Motor neuron (in vitro differentiated cells): ENCODE results near the gene FBXO22. TPM values are rescaled to one million over a fixed set of nuclear protein-coding genes. Genes with fewer than 3 reads are reported as not detected.
A peak's percentile ranks its signal among the peaks of the same experiment; 100 is the strongest.
"Not testable (repeated sequence)": the region's sequence is repeated elsewhere in the genome, so short reads cannot be mapped to it uniquely, and the experiment has no call there.

Experiments
- ATAC-seq, 8 experiments: fragments of 200-7000 bp; cut with Tn5 transposase; replicated peaks in 6 of 8; 2 replicates each; pipeline ENCODE4 v1.8.0; 2021; ENCODE audit warnings: mild to moderate bottlenecking in 8 of 8, moderate library complexity in 8 of 8
- H3K27ac ChIP-seq, 2 donors: fragments of 250-450 bp; sonication (Bioruptor Pico); 2 replicates each; pipeline ENCODE4 v1.9.0; 2021; ENCODE audit warnings: antibody characterized with exemption in 2 of 2, mild to moderate bottlenecking in 2 of 2, moderate library complexity in 1 of 2
- H3K4me1 ChIP-seq, 2 donors: fragments of 250-450 bp; sonication (Bioruptor Pico); replicated peaks in 1 of 2; 2 replicates each; pipeline ENCODE4 v1.6.1; 2021; ENCODE audit warnings: antibody characterized with exemption in 2 of 2, mild to moderate bottlenecking in 2 of 2, moderate library complexity in 1 of 2
- H3K4me3 ChIP-seq, 5 donors: fragments of 250-450 bp; sonication (Bioruptor Pico); 2 replicates each; pipeline ENCODE4 v1.9.0; 2021; ENCODE audit warnings: antibody characterized with exemption in 5 of 5, mild to moderate bottlenecking in 5 of 5, moderate library complexity in 4 of 5
- WGBS, 10 experiments: fragments of 450-650 bp; shearing (Covaris generic); methylation state at CpG; one replicate each; pipeline ENCODE4 v1.0.0; 2022; 5-methylcytosine and 5-hydroxymethylcytosine counted together
- in situ Hi-C, 9 experiments: fragments of 400-800 bp; cut with MboI; loops; one replicate each; pipeline ENCODE4 v1.15.0; 2021; ENCODE audit warnings: low sequenced_read_pairs in 9 of 9, low pct_unique_long_range_greater_than_20kb in 2 of 9; ENCODE audit not compliant: unreplicated experiment in 9 of 9
- total RNA-seq, 8 experiments: library from RNA; unstranded; fragments of 300-600 nt; gene quantifications; 2 replicates each; pipeline versions ENCODE4 v1.2.3 to v1.2.4, GENCODE V29; 2022

Gene FBXO22
- total RNA-seq, 8 experiments from 2014 or later, result 28.6 to 54.4 (median 33.8) TPM

DNA sequence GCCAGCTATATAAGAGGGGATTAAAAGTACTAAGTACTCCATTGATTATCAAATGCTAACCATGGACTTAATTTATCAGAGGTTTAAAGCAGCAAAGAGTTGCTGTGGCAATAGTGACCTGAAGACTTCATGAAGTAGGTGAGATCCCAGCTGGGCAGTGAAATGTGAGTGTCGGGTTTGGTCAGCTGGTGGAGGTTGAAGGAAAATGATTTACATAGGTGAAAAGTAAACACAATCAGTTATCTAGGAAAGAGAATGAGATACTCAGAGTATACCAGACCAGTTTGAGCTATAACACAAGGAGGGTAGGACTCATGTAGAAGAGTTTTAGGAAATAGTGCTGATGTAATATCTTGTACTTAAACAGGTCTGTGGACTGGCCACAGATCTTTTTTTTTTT is 16.5 kb upstream of the FBXO22 start:
- no peak for ATAC-seq
- H3K4me1 ChIP-seq, result no peaks in the 10 kb centered on the region
- H3K4me3 ChIP-seq, result no peak overlapping the region
- in situ Hi-C loops, result no loop called here
- H3K27ac ChIP-seq, result no peak overlapping the region
- WGBS, 10 experiments, result 100% methylated on average over 1 of the region's 1 CpG; no CpG with 5 or more reads in 6 of the 10 experiments

DNA sequence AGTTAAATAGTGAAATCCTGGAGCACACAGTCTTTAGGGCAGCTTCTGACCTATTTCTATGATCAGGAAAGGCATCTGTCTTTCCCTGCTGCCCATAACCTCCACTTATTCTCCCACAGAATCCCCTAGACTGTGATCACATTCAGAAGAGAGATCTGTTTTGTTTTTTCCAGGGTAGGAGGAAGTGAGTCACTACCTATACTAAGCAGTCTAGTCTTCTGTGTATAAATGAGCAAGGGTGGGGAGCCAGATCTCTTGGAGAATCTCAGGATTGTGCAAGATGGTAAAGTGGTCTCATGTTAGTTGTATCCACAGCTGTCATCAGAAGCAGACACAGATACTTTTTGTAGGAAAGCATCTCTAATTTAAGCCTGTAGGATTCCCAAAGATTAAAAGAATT is 11.8 kb upstream of the FBXO22 start:
- ATAC-seq, result peak in 3 of 8 experiments; percentile 56 to 94 (median 88)
- no peak overlapping the region for H3K27ac ChIP-seq
- H3K4me1 ChIP-seq, result no peaks in the 10 kb centered on the region
- no peak overlapping the region for H3K4me3 ChIP-seq
- in situ Hi-C loops, result no loop called here

DNA sequence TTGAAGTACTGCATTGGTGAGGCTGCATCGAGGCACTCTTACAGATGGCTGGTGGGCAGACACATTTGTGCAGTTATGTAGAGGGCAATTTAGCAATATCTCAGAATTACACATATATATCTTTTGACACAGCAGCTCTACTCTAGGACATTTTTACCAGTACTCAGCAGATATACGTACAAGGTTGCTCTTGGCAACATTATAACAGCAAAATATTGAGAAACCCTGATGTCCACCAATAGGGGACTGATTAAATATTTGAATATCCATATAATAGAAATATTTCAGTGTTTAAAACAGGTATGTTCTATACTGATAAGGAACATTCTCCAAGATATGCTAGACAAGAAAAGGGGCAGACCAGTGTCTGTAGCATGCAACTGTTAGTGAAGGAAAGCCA is 7.9 kb upstream of the FBXO22 start:
- ATAC-seq, result no peak
- H3K4me1 ChIP-seq, result no peaks in the 10 kb centered on the region
- in situ Hi-C loops, result no loop called here
- H3K4me3 ChIP-seq, result no peak overlapping the region
- H3K27ac ChIP-seq, result no peak overlapping the region
- WGBS, 10 experiments, result 63 to 100% (median 95%) methylated on average over 1 to 2 of the region's 2 CpGs; no CpG with 5 or more reads in 1 of the 10 experiments

DNA sequence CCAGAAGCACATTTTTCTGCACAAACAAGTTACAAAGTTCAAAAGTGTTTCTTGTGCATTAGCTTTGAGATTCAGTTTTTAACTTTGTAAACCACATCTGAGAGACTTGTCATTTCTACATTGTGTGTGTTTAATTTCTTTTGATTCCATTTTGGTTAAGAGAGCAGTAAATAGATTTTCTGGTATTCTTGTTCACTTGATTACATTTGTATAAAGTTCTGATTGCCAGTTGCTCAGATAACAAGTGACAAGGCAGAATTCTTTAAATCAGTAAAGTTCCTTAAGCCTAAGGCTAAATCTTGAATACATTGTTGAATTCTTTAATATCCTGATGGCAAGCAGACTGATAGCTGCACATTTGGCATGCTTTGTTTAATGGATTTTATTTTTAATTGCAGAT is 3.1 kb upstream of the FBXO22 start:
- peaks cover 8 to 12% of the 10 kb centered on the region in 2 donors for H3K4me1 ChIP-seq
- H3K4me3 ChIP-seq, result no peak overlapping the region
- no peak overlapping the region for H3K27ac ChIP-seq
- ATAC-seq, result no peak
- in situ Hi-C loops, result no loop called here

DNA sequence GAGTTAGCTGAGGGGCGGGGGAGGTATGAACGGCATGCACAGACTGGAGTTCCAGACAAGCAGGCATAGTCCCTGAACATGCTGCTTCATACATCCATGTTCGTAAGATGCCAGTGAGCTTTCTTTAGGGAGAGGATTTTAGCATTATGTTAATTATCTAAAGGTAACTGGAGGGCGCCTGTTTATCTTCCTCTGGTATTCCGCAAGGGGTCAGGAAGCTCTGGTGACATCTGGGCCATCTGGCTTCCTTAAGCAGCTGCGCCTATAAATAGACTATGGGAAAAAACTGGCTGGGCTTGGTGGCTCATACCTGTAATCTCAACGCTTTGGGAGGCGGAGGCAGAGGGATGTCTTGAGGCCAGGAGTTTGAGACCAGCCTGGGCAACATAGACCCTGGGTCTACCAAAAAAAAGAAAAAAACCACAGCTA is 1.5 kb upstream of the FBXO22 start:
- 26 to 76% (median 60%) methylated on average over 1 to 8 of the region's 8 CpGs; no CpG with 5 or more reads in 2 of the 10 experiments for WGBS, 10 experiments
- no peak overlapping the region for H3K27ac ChIP-seq
- in situ Hi-C loops, result no loop called here
- ATAC-seq, result peak in 1 of 8 experiments; percentile 2
- no peak overlapping the region for H3K4me3 ChIP-seq
- H3K4me1 ChIP-seq, result peaks cover 8 to 12% of the 10 kb centered on the region in 2 donors

DNA sequence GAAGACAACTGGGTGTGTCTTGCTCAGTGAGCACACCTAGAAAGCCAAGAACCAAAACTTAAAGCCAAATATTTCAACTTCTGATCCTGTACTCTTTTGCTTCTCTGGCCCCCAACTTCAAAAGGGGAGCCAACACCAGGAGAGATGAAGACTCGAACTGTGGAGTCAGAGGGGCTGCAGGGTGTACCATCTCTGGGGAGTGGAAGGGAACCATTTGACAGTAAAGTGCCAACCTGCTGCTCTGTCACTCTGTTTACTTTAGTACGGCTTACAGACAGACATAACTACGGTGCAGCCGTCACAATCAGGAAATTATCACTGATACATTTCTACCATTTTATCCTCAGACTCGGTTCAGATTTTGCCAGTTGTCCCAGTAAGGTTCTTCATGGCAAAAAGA is 1.6 kb downstream of the FBXO22 start:
- Histone ChIP-seq H3K27ac (no peak overlapping the region), H3K4me3 (peak overlapping the region in 1 of 5 donors; percentile 63), H3K4me1 (peaks cover 8 to 12% of the 10 kb centered on the region in 2 donors)
- 71 to 100% (median 84%) methylated on average over 1 to 5 of the region's 5 CpGs; no CpG with 5 or more reads in 3 of the 10 experiments for WGBS, 10 experiments
- in situ Hi-C loops, result no loop called here
- ATAC-seq, result no peak

DNA sequence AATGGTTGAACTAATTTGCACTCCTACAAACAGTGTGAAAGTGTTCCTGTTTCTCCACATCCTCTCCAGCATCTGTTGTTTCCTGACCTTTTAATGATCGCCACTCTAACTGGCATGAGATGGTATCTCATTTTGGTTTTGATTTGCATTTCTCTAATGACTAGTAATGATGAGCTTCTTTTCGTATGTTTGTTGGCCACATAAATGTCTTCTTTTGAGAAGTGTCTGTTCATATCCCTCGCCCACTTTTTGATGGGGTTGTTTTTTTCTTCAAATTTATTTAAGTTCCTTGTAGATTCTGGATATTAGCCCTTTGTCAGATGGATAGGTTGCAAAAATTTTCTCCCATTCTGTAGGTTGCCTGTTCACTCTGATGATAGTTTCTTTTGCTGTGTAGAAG is 6.7 kb downstream of the FBXO22 start:
- H3K27ac ChIP-seq, H3K4me3 ChIP-seq, H3K4me1 ChIP-seq, ATAC-seq, in situ Hi-C loops: not testable (repeated sequence)
- 93 to 100% (median 100%) methylated on average over 1 to 3 of the region's 3 CpGs; no CpG with 5 or more reads in 3 of the 10 experiments for WGBS, 10 experiments

DNA sequence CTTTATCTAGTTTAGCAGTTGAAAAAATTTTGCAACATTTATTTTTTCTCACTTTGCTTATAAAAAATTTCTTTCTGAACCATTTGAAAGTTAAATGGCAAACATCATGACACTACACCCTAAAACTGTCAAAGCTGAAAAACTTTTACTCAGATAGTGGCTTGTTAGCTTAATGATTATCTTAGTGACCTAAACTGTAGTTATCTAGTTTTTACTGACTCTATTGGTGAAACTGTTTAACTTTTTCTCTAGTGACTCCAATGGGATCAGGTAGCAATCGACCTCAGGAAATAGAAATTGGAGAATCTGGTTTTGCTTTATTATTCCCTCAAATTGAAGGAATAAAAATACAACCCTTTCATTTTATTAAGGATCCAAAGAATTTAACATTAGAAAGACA is 13.3 kb downstream of the FBXO22 start:
- in situ Hi-C loops, result no loop called here
- WGBS, 10 experiments, result 63 to 100% (median 83%) methylated on average over 1 of the region's 1 CpG; no CpG with 5 or more reads in 2 of the 10 experiments
- Histone ChIP-seq H3K4me1 (no peaks in the 10 kb centered on the region), H3K4me3 (no peak overlapping the region), H3K27ac (no peak overlapping the region)
- no peak for ATAC-seq

DNA sequence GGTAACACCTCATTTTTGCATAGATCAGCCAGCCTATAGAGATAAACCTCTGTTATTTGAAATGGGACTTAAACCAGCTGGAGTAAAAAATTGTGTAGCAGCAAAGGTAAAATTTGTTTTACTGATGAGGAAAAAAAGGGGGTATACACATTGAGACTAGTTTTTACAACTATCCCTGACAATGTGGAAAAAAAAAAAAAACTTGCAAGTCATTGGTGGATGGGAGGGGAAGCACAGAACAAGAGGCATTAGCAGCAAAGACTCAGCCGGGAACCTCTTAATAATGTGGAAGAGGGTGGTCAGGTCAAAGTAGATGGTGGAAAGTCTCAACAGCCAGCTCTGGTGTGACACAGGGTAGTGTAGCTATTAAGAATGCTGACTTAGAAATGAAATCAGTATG is 14.5 kb downstream of the FBXO22 start:
- in situ Hi-C loops, result no loop called here
- 89 to 100% (median 100%) methylated on average over 1 of the region's 1 CpG; no CpG with 5 or more reads in 2 of the 10 experiments for WGBS, 10 experiments
- no peak for ATAC-seq

DNA sequence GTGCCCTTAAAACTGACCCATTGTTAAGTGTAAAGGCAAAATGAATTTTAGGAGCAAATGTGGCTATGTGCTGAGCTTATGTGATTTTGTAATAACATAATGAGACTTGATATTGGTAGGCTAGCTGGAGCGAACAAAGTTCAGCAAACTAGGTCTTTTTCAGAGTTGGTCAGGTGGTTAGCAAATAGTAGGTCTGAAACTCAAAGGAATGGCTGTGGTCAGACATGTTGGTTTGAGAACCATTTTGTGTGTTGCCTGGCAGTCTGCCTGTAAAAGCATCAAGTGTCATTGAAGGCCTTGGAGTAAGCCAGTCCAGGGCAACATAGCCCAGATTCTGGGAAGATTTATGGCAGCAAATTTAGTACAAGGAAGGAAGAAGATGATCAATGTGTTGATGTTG is 16.4 kb downstream of the FBXO22 start:
- WGBS, 10 experiments, result 86 to 100% (median 100%) methylated on average over 1 of the region's 1 CpG; no CpG with 5 or more reads in 5 of the 10 experiments
- Histone ChIP-seq H3K4me3 (no peak overlapping the region), H3K27ac (no peak overlapping the region), H3K4me1 (no peaks in the 10 kb centered on the region)
- no peak for ATAC-seq
- in situ Hi-C loops, result no loop called here

More for the DNA sequence above, 14.5 kb downstream of the FBXO22 start:
- Histone ChIP-seq H3K4me1 (no peaks in the 10 kb centered on the region), H3K4me3 (no peak overlapping the region), H3K27ac (no peak overlapping the region)

DNA sequence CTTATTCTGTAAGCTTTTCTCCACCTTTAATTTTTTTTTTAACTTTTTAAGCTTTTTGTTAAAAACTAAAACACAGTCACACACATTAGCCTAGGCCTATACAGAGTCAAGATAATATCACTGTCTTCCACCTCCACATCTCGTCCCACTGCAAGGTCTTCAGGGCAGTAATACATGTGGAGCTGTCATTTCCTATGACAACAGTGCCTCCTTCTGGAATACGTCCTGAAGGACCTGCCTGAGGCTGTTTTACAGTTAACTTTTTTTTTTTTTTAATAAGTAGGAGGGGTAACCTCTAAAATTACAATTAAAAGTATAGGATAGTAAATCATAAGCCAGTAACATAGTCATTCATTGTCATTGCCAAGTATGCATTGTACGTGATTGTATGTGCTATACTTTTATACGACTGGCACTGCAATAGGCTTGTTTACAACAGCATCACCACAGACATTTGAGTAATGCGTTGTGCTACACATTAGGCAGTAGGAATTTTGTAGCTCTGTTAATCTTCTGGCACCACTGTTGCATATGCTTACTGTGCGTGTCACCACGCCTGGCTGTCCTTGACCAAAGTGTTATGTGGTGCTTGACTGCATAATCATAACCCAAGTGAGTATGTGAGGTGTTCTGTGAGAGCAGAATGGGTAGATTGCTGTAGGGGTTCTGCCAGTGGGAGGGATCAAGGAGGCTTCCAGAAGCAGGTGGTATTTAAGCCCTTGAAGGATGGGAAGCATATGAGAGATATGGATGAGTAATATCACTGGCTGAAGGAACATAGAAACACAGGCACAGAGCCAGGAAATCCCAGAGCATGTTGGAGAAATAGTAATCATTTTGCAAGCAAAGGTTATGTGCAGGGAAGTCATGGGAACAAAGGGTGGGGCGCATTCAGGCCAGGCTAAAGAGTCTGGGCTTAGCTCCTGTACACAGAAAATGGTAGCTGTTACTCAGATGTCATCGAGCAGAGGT is 18.3 kb downstream of the FBXO22 start:
- H3K27ac ChIP-seq, result no peak overlapping the region
- in situ Hi-C loops, result no loop called here
- H3K4me3 ChIP-seq, result no peak overlapping the region
- WGBS, 10 experiments, result 44 to 100% (median 82%) methylated on average over 1 to 8 of the region's 9 CpGs
- ATAC-seq, result peak in 3 of 8 experiments; percentile 83 to 89 (median 88)
- H3K4me1 ChIP-seq, result no peaks in the 10 kb centered on the region

DNA sequence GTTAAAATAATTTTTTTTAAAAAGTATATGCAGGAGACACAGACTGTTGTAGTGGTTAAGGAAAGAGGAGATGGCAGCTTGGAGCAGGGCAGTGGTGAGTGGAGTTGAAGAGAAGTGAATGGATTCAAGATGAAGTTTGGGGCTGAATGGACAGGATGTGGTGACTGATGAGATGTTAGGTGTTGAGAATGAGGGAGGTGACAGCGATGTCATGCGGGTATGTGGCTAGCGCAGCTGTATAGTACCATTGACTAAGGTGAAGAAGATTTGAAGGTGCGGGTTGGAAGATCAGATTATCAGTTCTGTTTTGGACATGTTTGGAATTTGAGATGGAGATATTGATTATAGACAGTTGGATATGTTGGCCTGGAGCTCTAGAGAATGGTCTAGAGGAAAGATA is 20.1 kb downstream of the FBXO22 start:
- Histone ChIP-seq H3K4me3 (no peak overlapping the region), H3K4me1 (no peaks in the 10 kb centered on the region), H3K27ac (no peak overlapping the region)
- in situ Hi-C loops, result no loop called here
- WGBS, 10 experiments, result 88 to 100% (median 98%) methylated on average over 2 to 4 of the region's 4 CpGs; no CpG with 5 or more reads in 3 of the 10 experiments
- ATAC-seq, result no peak

DNA sequence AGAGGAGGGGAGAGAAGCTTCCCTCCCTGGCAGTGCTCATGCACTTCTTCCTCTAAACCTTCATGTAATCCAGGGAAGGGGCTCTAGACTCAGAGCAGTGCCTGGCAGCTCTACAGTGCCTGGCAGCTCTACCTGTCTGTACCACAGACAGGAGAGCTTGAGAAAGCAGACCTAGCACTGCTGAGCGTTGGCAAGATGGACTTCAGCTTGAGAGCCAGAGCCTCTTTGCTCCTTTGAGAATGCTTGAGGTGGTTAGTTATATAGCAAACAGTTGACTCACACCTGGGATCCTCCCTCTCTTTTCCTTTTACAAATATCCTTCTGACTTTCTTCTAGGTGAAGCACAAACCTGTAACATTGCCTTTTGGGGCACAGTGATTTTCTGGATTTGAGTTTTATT is 20.9 kb downstream of the FBXO22 start:
- H3K4me3 ChIP-seq, result no peak overlapping the region
- ATAC-seq, result no peak
- in situ Hi-C loops, result no loop called here
- H3K27ac ChIP-seq, result no peak overlapping the region
- no peaks in the 10 kb centered on the region for H3K4me1 ChIP-seq
- 83 to 100% (median 100%) methylated on average over 1 of the region's 1 CpG; no CpG with 5 or more reads in 7 of the 10 experiments for WGBS, 10 experiments
